ENCODE results near the gene MYRIP. TPM values are rescaled to one million over a fixed set of nuclear protein-coding genes. Genes with fewer than 3 reads are reported as not detected.

The MYRIP gene
- total and polyA plus RNA-seq, 12 donors = 0.24 to 4.8 (median 1.4) TPM

DNA sequence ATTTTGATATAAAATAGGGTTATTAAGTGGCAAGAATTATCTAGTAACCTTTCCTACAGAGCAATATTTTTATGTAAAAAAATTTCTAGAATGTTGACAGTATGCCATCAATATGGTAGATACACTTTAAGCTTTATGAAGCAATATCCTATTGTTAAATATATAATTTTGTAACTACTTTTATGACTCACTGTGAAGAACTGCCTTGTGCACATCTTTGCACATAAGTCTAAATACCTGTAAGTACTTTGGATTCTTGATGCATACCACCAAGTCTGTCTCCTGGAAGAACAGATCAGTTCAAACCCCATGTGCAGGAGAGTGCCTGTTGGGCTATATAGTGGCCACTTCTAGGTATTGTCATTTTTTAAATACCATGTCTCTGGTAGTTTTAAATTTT, 294.4 kb downstream of the MYRIP start:
- Histone ChIP-seq H3K4me3 (no peak overlapping the region), H3K27ac (no peak overlapping the region), H3K9me3 (replicated peaks in 1 of 3) (no peaks in the 10 kb centered on the region), H3K4me1 (replicated peaks in 1 of 2) (no peaks in the 10 kb centered on the region), H3K36me3 (replicated peaks in 1 of 2) (no peaks in the 10 kb centered on the region), H3K27me3 (no peaks in the 10 kb centered on the region)
- intact Hi-C loops (cut with DNase I) = no loop called here
- TF ChIP-seq, protein P1, sequence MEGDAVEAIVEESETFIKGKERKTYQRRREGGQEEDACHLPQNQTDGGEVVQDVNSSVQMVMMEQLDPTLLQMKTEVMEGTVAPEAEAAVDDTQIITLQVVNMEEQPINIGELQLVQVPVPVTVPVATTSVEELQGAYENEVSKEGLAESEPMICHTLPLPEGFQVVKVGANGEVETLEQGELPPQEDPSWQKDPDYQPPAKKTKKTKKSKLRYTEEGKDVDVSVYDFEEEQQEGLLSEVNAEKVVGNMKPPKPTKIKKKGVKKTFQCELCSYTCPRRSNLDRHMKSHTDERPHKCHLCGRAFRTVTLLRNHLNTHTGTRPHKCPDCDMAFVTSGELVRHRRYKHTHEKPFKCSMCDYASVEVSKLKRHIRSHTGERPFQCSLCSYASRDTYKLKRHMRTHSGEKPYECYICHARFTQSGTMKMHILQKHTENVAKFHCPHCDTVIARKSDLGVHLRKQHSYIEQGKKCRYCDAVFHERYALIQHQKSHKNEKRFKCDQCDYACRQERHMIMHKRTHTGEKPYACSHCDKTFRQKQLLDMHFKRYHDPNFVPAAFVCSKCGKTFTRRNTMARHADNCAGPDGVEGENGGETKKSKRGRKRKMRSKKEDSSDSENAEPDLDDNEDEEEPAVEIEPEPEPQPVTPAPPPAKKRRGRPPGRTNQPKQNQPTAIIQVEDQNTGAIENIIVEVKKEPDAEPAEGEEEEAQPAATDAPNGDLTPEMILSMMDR (IDR thresholded peaks at IDR 0.05) = no peak
- TF ChIP-seq POLR2A (IDR thresholded peaks at IDR 0.05) = no peak
- no peak for DNase-seq

DNA sequence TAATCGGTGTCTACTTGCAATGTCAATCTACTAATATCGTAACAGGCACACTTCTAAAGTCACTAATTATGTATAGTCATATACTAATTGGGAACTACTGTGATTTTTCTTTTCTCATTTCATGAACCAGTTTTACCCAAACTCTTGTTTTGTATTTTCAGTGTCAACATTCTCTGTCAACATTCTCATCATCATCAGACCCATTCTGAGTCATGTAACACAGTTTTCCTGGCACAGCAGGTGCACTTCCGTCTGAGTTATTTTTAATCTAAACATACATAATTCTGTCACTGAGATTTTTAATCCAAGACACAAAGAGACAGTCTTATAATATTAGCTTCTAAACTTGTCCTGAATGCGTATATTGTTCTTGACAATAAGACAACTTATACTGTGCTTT, 295.0 kb downstream of the MYRIP start:
- Histone ChIP-seq H3K9me3 (replicated peaks in 1 of 3) (no peaks in the 10 kb centered on the region), H3K27me3 (no peaks in the 10 kb centered on the region), H3K4me1 (replicated peaks in 1 of 2) (no peaks in the 10 kb centered on the region), H3K27ac (no peak overlapping the region), H3K4me3 (no peak overlapping the region), H3K36me3 (replicated peaks in 1 of 2) (no peaks in the 10 kb centered on the region)
- 78 to 84% (median 82%) methylated on average over 4 of the region's 4 CpGs for WGBS, 4 donors
- intact Hi-C loops (cut with DNase I) = no loop called here
- TF ChIP-seq POLR2A (IDR thresholded peaks at IDR 0.05) = no peak
- TF ChIP-seq, protein P1 (IDR thresholded peaks at IDR 0.05) = no peak
- no peak for DNase-seq

DNA sequence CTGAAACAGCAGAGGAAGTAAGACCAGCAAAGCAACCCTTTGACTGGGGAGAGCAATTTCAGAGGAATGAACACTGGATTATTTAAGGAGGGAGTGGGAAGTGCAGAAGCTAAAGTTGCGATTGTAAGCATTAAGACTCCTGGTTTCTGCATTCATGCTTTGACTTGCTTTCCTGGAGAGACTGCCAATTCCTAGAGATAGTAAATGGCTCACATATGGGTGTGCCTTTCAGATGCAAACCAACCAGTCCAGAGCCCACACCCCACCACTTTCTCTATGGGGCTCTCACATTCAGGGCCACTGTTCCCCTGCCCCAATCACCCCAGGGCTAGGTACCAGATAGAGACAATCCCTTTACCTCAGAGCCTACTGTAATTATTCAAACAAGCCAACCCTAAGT, 299.2 kb downstream of the MYRIP start:
- Histone ChIP-seq H3K9me3 (replicated peaks in 1 of 3) (no peaks in the 10 kb centered on the region), H3K4me3 (no peak overlapping the region), H3K27me3 (no peaks in the 10 kb centered on the region), H3K27ac (no peak overlapping the region), H3K4me1 (replicated peaks in 1 of 2) (no peaks in the 10 kb centered on the region), H3K36me3 (replicated peaks in 1 of 2) (no peaks in the 10 kb centered on the region)
- TF ChIP-seq, protein P1 (IDR thresholded peaks at IDR 0.05) = no peak
- intact Hi-C loops (cut with DNase I) = no loop called here
- 90 to 100% (median 93%) methylated on average over 1 of the region's 1 CpG for WGBS, 4 donors
- DNase-seq = no peak

DNA sequence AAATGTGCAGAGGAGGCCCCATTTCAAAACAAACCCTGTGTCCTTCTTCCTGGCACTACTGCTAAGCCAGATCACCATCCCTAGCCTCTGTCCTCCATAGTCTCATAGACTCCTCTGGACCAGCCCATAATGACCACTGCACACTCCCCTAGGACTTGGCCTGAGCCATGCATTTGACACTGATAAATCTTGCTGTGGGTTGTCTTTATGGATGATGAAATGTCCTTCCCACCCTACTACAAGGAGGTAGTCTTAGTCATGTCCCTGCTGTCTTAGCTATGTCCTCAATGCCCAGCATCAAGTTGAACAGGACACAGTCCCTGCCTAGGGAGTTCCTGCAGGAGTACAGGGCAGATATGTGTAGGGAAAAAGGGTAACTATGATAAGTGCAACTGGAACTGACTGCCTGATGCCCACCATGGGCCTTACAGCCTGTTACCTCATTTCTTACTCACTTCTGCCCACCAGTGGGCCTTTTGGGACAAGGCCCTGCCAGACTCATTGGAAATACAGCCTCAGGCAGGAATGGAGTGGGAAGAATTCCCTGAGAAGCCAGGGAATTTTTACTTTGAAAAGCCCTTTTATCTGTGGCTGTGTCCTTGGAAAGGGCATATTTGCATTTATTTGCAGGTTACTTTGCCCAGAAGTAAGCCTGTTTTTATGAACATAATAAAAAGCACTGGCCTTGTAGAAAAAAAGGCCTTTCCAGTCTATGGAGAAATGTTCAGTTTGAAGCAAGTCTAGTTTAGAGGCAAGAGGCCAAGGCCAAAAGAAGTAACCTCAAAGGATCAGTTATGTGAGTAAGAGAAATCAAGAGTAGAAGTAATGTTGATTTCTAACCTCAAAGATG, 300.5 kb downstream of the MYRIP start:
- H3K27ac ChIP-seq = no peak overlapping the region
- no peaks in the 10 kb centered on the region for H3K9me3 ChIP-seq (replicated peaks in 1 of 3)
- no peak overlapping the region for H3K4me3 ChIP-seq
- H3K4me1 ChIP-seq (replicated peaks in 1 of 2) = no peaks in the 10 kb centered on the region
- no peaks in the 10 kb centered on the region for H3K27me3 ChIP-seq
- no peaks in the 10 kb centered on the region for H3K36me3 ChIP-seq (replicated peaks in 1 of 2)
- TF ChIP-seq, protein P1 (IDR thresholded peaks at IDR 0.05) = peak in 1 of 6 experiments; percentile 14
- TF ChIP-seq POLR2A (IDR thresholded peaks at IDR 0.05) = no peak
- no peak for DNase-seq
- intact Hi-C loops (cut with DNase I) = no loop called here

All from adrenal gland (tissue), 12 donors.